ENCODE data around the gene TMCO5A.

DNA sequence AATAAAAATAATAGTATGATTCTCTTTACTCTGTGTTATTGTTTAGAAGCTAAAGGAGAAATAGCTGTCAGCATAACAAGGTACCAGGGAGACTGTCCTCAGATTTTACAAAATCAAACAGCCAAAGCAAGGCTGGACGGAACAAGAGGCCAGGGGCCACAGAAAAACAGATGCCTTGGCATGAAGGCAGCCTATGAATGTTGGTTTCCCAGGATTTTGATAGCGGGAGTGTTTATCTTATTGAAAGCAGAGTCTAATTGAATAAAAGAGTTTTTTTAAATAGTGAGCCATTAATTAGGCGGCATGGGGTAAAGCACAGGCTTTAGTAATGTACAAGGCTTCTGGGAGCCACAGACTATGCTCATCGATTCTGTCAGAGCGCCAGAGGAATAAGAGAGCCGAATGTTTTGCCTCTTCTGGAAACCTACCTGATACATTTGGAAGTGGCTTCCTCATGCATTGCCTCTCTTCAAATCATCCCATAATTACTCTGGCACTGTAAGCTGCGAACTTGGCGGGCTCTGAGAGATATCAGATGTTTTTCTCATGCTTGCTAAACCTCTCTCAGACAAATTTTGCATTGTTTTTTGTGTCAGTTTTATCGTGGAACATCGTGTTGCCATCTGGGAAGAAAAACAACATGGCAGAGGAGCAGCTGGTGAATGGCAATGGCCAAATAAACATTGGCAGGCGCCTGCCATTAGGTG is 30.4 kb upstream of the TMCO5A start:
- TF ChIP-seq, protein P1, sequence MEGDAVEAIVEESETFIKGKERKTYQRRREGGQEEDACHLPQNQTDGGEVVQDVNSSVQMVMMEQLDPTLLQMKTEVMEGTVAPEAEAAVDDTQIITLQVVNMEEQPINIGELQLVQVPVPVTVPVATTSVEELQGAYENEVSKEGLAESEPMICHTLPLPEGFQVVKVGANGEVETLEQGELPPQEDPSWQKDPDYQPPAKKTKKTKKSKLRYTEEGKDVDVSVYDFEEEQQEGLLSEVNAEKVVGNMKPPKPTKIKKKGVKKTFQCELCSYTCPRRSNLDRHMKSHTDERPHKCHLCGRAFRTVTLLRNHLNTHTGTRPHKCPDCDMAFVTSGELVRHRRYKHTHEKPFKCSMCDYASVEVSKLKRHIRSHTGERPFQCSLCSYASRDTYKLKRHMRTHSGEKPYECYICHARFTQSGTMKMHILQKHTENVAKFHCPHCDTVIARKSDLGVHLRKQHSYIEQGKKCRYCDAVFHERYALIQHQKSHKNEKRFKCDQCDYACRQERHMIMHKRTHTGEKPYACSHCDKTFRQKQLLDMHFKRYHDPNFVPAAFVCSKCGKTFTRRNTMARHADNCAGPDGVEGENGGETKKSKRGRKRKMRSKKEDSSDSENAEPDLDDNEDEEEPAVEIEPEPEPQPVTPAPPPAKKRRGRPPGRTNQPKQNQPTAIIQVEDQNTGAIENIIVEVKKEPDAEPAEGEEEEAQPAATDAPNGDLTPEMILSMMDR (IDR thresholded peaks at IDR 0.05; ENCODE audit: low read length) = no peak
- TF ChIP-seq EZH2phosphoT487 (IDR thresholded peaks at IDR 0.05; ENCODE audit: low read length) (no peak), EZH2 (optimal IDR thresholded peaks at IDR 0.05; ENCODE audit: low read depth, low read length) (no peak)

All from MM.1S (cell line).